Breast epithelium (tissue), 3 donors: ENCODE results near the gene GNA12.

Experiments used
- POLR2AphosphoS5 ChIP-seq, 3 donors: sonication (generic); formaldehyde crosslinking; IDR thresholded peaks; one replicate each; pipeline ENCODE4 v1.6.1; 2017; ENCODE audit warnings: antibody characterized with exemption in 3 of 3
- TF ChIP-seq, protein P1 (sequence below), 3 donors: fragments of 450-650 bp; IDR thresholded peaks; one replicate each; pipeline ENCODE4 v1.5.1; 2016 to 2017; ENCODE audit warnings: antibody characterized with exemption in 3 of 3, mild to moderate bottlenecking in 3 of 3, moderate library complexity in 3 of 3

DNA sequence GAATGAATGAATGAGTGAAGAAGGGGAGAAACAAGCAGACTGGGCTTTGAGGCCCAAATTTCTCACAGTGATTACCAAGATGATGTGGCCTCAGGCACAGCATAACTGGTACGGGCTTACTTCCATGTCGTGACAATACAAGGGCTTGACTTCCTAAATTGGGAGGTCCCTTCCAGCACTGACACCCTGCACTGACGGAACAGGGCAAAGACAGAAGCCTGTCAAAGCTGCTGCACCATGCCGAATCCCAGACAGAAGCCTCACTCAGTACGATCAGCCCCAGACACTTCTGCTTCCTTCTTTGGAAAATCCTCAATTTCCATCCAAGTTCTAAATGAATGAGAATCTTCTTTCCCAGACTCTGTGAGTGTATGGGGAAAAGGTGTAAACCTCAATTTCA is 51.9 kb downstream of the GNA12 start:
- no peak for TF ChIP-seq POLR2AphosphoS5 (IDR thresholded peaks at IDR 0.05)
- TF ChIP-seq, protein P1, sequence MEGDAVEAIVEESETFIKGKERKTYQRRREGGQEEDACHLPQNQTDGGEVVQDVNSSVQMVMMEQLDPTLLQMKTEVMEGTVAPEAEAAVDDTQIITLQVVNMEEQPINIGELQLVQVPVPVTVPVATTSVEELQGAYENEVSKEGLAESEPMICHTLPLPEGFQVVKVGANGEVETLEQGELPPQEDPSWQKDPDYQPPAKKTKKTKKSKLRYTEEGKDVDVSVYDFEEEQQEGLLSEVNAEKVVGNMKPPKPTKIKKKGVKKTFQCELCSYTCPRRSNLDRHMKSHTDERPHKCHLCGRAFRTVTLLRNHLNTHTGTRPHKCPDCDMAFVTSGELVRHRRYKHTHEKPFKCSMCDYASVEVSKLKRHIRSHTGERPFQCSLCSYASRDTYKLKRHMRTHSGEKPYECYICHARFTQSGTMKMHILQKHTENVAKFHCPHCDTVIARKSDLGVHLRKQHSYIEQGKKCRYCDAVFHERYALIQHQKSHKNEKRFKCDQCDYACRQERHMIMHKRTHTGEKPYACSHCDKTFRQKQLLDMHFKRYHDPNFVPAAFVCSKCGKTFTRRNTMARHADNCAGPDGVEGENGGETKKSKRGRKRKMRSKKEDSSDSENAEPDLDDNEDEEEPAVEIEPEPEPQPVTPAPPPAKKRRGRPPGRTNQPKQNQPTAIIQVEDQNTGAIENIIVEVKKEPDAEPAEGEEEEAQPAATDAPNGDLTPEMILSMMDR (IDR thresholded peaks at IDR 0.05) = no peak
